ENCODE measurements around the gene CLCN1.

DNA sequence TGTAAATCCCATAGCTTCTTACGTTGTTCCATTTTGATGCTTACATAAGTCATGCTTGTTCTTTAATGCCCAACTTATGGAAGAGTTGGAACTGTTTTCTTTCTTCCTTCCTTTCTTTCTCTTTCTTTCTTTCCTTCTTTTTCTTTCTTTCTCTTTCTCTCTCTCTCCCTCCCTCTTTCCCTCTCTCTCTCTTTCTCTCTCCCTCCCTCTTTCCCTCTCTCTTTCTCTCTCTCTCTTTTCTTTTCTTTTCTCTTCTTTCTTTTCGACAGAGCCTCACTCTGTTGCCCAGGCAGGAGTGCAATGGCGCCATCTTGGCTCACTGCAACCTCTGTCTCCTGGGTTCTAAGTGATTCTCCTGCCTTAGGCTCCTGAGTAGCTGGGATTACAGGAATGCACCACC is 27.7 kb downstream of the CLCN1 start:
- TF ChIP-seq CTCF (IDR thresholded peaks at IDR 0.05) (no peak), ZFX (IDR thresholded peaks at IDR 0.05; ENCODE audit: borderline replicate concordance) (no peak)

Data from 22Rv1 (cell line).